MM.1S (cell line): ENCODE measurements around the gene KCND3.

Experiments used
- EZH2 ChIP-seq: fragments of 300-600 bp; sonication (generic); optimal IDR thresholded peaks from 2 replicates; pipeline ENCODE3; 2017; ENCODE audit warnings: low read depth, mild to moderate bottlenecking, antibody characterized with exemption, low read length, mixed read lengths
- EZH2phosphoT487 ChIP-seq: fragments of 300-600 bp; sonication (generic); IDR thresholded peaks from 2 replicates; pipeline ENCODE4 v1.6.1; 2018; ENCODE audit warnings: antibody characterized with exemption, low read length
- TF ChIP-seq, protein P1 (sequence below): fragments of 300-600 bp; sonication (generic); IDR thresholded peaks from 2 replicates; pipeline ENCODE4 v1.5.1; 2016; ENCODE audit warnings: antibody characterized with exemption, low read length, mixed read lengths

DNA sequence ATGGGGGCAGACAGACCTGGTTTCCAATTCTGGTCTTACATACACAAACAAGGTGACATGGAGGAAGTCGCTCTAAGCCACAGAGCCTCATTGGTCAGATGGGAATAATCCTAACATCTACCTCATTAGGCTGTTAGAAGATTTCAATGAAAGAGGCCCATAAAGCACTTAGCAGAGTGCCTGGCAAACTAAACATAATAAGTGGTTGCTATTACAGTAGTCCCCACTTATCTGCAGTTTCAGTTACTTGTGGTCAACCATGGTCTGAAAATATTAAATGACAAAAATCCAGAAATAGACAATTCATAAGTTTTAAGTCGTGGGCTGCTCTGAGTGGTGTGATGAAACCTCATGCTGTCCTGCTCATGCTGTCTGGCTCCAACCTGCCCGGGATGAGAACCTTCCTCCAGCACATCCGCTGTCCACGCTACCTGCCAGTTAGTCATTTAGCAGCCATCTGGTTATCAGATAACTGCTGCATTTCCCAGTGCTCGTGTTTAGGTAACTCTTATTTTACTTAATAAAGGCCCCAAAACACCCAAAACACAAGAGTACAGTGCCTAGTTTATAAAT is 121.5 kb downstream of the KCND3 start:
- TF ChIP-seq, protein P1, sequence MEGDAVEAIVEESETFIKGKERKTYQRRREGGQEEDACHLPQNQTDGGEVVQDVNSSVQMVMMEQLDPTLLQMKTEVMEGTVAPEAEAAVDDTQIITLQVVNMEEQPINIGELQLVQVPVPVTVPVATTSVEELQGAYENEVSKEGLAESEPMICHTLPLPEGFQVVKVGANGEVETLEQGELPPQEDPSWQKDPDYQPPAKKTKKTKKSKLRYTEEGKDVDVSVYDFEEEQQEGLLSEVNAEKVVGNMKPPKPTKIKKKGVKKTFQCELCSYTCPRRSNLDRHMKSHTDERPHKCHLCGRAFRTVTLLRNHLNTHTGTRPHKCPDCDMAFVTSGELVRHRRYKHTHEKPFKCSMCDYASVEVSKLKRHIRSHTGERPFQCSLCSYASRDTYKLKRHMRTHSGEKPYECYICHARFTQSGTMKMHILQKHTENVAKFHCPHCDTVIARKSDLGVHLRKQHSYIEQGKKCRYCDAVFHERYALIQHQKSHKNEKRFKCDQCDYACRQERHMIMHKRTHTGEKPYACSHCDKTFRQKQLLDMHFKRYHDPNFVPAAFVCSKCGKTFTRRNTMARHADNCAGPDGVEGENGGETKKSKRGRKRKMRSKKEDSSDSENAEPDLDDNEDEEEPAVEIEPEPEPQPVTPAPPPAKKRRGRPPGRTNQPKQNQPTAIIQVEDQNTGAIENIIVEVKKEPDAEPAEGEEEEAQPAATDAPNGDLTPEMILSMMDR = no peak
- TF ChIP-seq EZH2 (no peak), EZH2phosphoT487 (no peak)
